ENCODE results near the gene KHNYN. TPM values are rescaled to one million over a fixed set of nuclear protein-coding genes. Genes with fewer than 3 reads are reported as not detected.

The KHNYN gene
- total and polyA plus RNA-seq, 4 donors, result 15.2 to 64.9 (median 42.3) TPM

- Histone ChIP-seq H3K4me1 (ENCODE audit: control insufficient read depth in 1 of 2, insufficient read depth in 2 of 2, low read length in 2 of 2) (no peaks in the 10 kb centered on the region), H3K27me3 (ENCODE audit: control insufficient read depth in 1 of 2, insufficient read depth in 2 of 2, low read length in 1 of 2) (no peaks in the 10 kb centered on the region), H3K36me3 (ENCODE audit: control insufficient read depth in 1 of 2, insufficient read depth in 2 of 2, low read length in 1 of 2) (peaks cover 0 to 11% of the 10 kb centered on the region in 2 donors), H3K27ac (ENCODE audit: low read depth in 1 of 2, low read length in 2 of 2) (no peak overlapping the region), H3K4me3 (ENCODE audit: low read length in 2 of 2) (no peak overlapping the region), H3K9me3 (ENCODE audit: control insufficient read depth, low read length) (no peaks in the 10 kb centered on the region)
- intact Hi-C loops (cut with DNase I), result loop anchor here (2.0 to 10.0 kb wide), 2 partner anchors 105 to 323 kb away; partner anchors contain the start of genes DCAF11 (in 1 of the 2) and NRL (in 1 of the 2)
- DNase-seq (no peak), ATAC-seq (ENCODE audit: low FRiP score) (no peak)
- WGBS, 2 donors, result 69 to 73% methylated on average over 2 of the region's 2 CpGs
These were observed 7.9 kb downstream of the KHNYN start for GRCh38 chr14:24437736-24438067.

GRCh38 chr14:24438223-24439097 lies 8.7 kb downstream of the KHNYN start:
- WGBS, 2 donors, result 55 to 68% methylated on average over 9 of the region's 9 CpGs
- Histone ChIP-seq H3K27ac (ENCODE audit: low read depth in 1 of 2, low read length in 2 of 2) (no peak overlapping the region), H3K27me3 (ENCODE audit: control insufficient read depth in 1 of 2, insufficient read depth in 2 of 2, low read length in 1 of 2) (no peaks in the 10 kb centered on the region), H3K9me3 (ENCODE audit: control insufficient read depth, low read length) (no peaks in the 10 kb centered on the region), H3K4me1 (ENCODE audit: control insufficient read depth in 1 of 2, insufficient read depth in 2 of 2, low read length in 2 of 2) (no peaks in the 10 kb centered on the region), H3K4me3 (ENCODE audit: low read length in 2 of 2) (no peak overlapping the region), H3K36me3 (ENCODE audit: control insufficient read depth in 1 of 2, insufficient read depth in 2 of 2, low read length in 1 of 2) (peaks cover 0 to 11% of the 10 kb centered on the region in 2 donors)
- ATAC-seq (ENCODE audit: low FRiP score) (no peak), DNase-seq (no peak)
- intact Hi-C loops (cut with DNase I), result loop anchor here in 1 of 2 donors (10.0 kb wide), 1 partner anchor 324 kb away; the partner anchor contains the start of genes DCAF11 and NRL

GRCh38 chr14:24439257-24439656 lies 9.5 kb downstream of the KHNYN start:
- H3K4me1 ChIP-seq (ENCODE audit: control insufficient read depth in 1 of 2, insufficient read depth in 2 of 2, low read length in 2 of 2), result no peaks in the 10 kb centered on the region
- peaks cover 0 to 11% of the 10 kb centered on the region in 2 donors for H3K36me3 ChIP-seq (ENCODE audit: control insufficient read depth in 1 of 2, insufficient read depth in 2 of 2, low read length in 1 of 2)
- no peak for ATAC-seq (ENCODE audit: low FRiP score)
- H3K27ac ChIP-seq (ENCODE audit: low read depth in 1 of 2, low read length in 2 of 2), result no peak overlapping the region
- intact Hi-C loops (cut with DNase I), result loop anchor here in 1 of 2 donors (10.0 kb wide), 1 partner anchor 324 kb away; the partner anchor contains the start of genes DCAF11 and NRL
- 35% methylated on average over 1 of the region's 1 CpG for WGBS, 2 donors
- H3K27me3 ChIP-seq (ENCODE audit: control insufficient read depth in 1 of 2, insufficient read depth in 2 of 2, low read length in 1 of 2), result no peaks in the 10 kb centered on the region
- no peak for DNase-seq
- H3K9me3 ChIP-seq (ENCODE audit: control insufficient read depth, low read length), result no peaks in the 10 kb centered on the region
- no peak overlapping the region for H3K4me3 ChIP-seq (ENCODE audit: low read length in 2 of 2)

GRCh38 chr14:24439830-24440605 lies 10.3 kb downstream of the KHNYN start:
- H3K27ac ChIP-seq (ENCODE audit: low read depth in 1 of 2, low read length in 2 of 2), result no peak overlapping the region
- intact Hi-C loops (cut with DNase I), result loop anchor here (2.0 to 10.0 kb wide), 2 partner anchors 73 to 325 kb away; partner anchors contain the start of genes DCAF11 (in 1 of the 2) and NRL (in 1 of the 2)

GRCh38 chr14:24440606-24441399 lies 11.0 kb downstream of the KHNYN start:
- Histone ChIP-seq H3K27ac (ENCODE audit: low read depth in 1 of 2, low read length in 2 of 2) (no peak overlapping the region), H3K36me3 (ENCODE audit: control insufficient read depth in 1 of 2, insufficient read depth in 2 of 2, low read length in 1 of 2) (peaks cover 0 to 11% of the 10 kb centered on the region in 2 donors), H3K27me3 (ENCODE audit: control insufficient read depth in 1 of 2, insufficient read depth in 2 of 2, low read length in 1 of 2) (no peaks in the 10 kb centered on the region), H3K4me3 (ENCODE audit: low read length in 2 of 2) (no peak overlapping the region), H3K4me1 (ENCODE audit: control insufficient read depth in 1 of 2, insufficient read depth in 2 of 2, low read length in 2 of 2) (no peaks in the 10 kb centered on the region), H3K9me3 (ENCODE audit: control insufficient read depth, low read length) (no peaks in the 10 kb centered on the region)
- no peak for DNase-seq
- WGBS, 2 donors, result 78 to 80% methylated on average over 8 of the region's 8 CpGs
- intact Hi-C loops (cut with DNase I), result loop anchor here in 1 of 2 donors (2.0 kb wide), 1 partner anchor 74 kb away; no protein-coding TSS in a partner anchor
- ATAC-seq (ENCODE audit: low FRiP score), result no peak

More at GRCh38 chr14:24439830-24440605, 10.3 kb downstream of the KHNYN start:
- Histone ChIP-seq H3K27me3 (ENCODE audit: control insufficient read depth in 1 of 2, insufficient read depth in 2 of 2, low read length in 1 of 2) (no peaks in the 10 kb centered on the region), H3K4me1 (ENCODE audit: control insufficient read depth in 1 of 2, insufficient read depth in 2 of 2, low read length in 2 of 2) (no peaks in the 10 kb centered on the region), H3K36me3 (ENCODE audit: control insufficient read depth in 1 of 2, insufficient read depth in 2 of 2, low read length in 1 of 2) (peaks cover 0 to 11% of the 10 kb centered on the region in 2 donors), H3K9me3 (ENCODE audit: control insufficient read depth, low read length) (no peaks in the 10 kb centered on the region), H3K4me3 (ENCODE audit: low read length in 2 of 2) (no peak overlapping the region)
- WGBS, 2 donors, result 64 to 68% methylated on average over 15 of the region's 15 CpGs
- no peak for DNase-seq
- ATAC-seq (ENCODE audit: low FRiP score), result no peak

GRCh38 chr14:24441485-24441884 lies 11.7 kb downstream of the KHNYN start:
- H3K27ac ChIP-seq (ENCODE audit: low read depth in 1 of 2, low read length in 2 of 2), result peak overlapping the region in 1 of 2 donors; percentile 95
- H3K9me3 ChIP-seq (ENCODE audit: control insufficient read depth, low read length), result no peaks in the 10 kb centered on the region
- no peaks in the 10 kb centered on the region for H3K4me1 ChIP-seq (ENCODE audit: control insufficient read depth in 1 of 2, insufficient read depth in 2 of 2, low read length in 2 of 2)
- H3K4me3 ChIP-seq (ENCODE audit: low read length in 2 of 2), result peak overlapping the region in 1 of 2 donors; percentile 66
- H3K36me3 ChIP-seq (ENCODE audit: control insufficient read depth in 1 of 2, insufficient read depth in 2 of 2, low read length in 1 of 2), result peaks cover 0 to 10% of the 10 kb centered on the region in 2 donors
- intact Hi-C loops (cut with DNase I), result loop anchor here in 1 of 2 donors (2.0 kb wide), 1 partner anchor 75 kb away; no protein-coding TSS in a partner anchor
- WGBS, 2 donors, result 43 to 60% methylated on average over 5 of the region's 5 CpGs
- ATAC-seq (ENCODE audit: low FRiP score) (no peak), DNase-seq (no peak)
- H3K27me3 ChIP-seq (ENCODE audit: control insufficient read depth in 1 of 2, insufficient read depth in 2 of 2, low read length in 1 of 2), result no peaks in the 10 kb centered on the region

GRCh38 chr14:24441904-24442239 lies 12.1 kb downstream of the KHNYN start:
- ATAC-seq (ENCODE audit: low FRiP score), result no peak
- 0 to 1% methylated on average over 12 of the region's 12 CpGs for WGBS, 2 donors
- H3K36me3 ChIP-seq (ENCODE audit: control insufficient read depth in 1 of 2, insufficient read depth in 2 of 2, low read length in 1 of 2), result peaks cover 0 to 10% of the 10 kb centered on the region in 2 donors
- peak overlapping the region; percentile 53 to 66 for H3K4me3 ChIP-seq (ENCODE audit: low read length in 2 of 2)
- intact Hi-C loops (cut with DNase I), result loop anchor here in 1 of 2 donors (1.0 to 2.0 kb wide), 2 partner anchors 75 to 200 kb away; partner anchors contain the start of gene TINF2
- H3K27ac ChIP-seq (ENCODE audit: low read depth in 1 of 2, low read length in 2 of 2), result peak overlapping the region; percentile 20 to 95
- H3K9me3 ChIP-seq (ENCODE audit: control insufficient read depth, low read length), result no peaks in the 10 kb centered on the region
- no peaks in the 10 kb centered on the region for H3K27me3 ChIP-seq (ENCODE audit: control insufficient read depth in 1 of 2, insufficient read depth in 2 of 2, low read length in 1 of 2)
- no peaks in the 10 kb centered on the region for H3K4me1 ChIP-seq (ENCODE audit: control insufficient read depth in 1 of 2, insufficient read depth in 2 of 2, low read length in 2 of 2)
- no peak for DNase-seq

Measured in aorta (tissue), 5 donors.